LHCN-M2 (cell line): ENCODE measurements around the gene RAB9B. TPM values are rescaled to one million over a fixed set of nuclear protein-coding genes. Genes with fewer than 3 reads are reported as not detected.

Experiments used
- total RNA-seq: library from RNA; depleted of rRNA; stranded (reverse); fragments of >200 nt; gene quantifications from 2 replicates; pipeline ENCODE4 v1.2.3, GENCODE V29; 2014; rRNA removed

Gene RAB9B
- total RNA-seq, 1 experiment from 2014 or later, result under 0.01 TPM

Other genes with a start within 250 kb of the RAB9B start
- gene TCEAL4, start 246.7 kb downstream of the RAB9B start, total RNA-seq, result 83.6 and 113 TPM in 2 replicates
- 38.6 and 39.7 TPM in 2 replicates for gene TCEAL3, start 224.3 kb downstream of the RAB9B start, total RNA-seq
- 54.0 and 68.4 TPM in 2 replicates for gene TCEAL1, start 203.3 kb downstream of the RAB9B start, total RNA-seq
- gene MORF4L2, start 145.6 kb downstream of the RAB9B start, total RNA-seq, result 702 and 722 TPM in 2 replicates
- gene TMEM31, start 121.3 kb downstream of the RAB9B start, total RNA-seq, result not detected in 2 replicates
- 0.17 TPM in 1 of 2 replicates, not detected in the other for gene PLP1, start 55.4 kb downstream of the RAB9B start, total RNA-seq
- 6.8 and 8.1 TPM in 2 replicates for gene TMSB15B, start 130.4 kb upstream of the RAB9B start, total RNA-seq
- gene H2BW1, start 181.5 kb upstream of the RAB9B start, total RNA-seq, result not detected in 2 replicates
- gene H2BW2, start 207.7 kb upstream of the RAB9B start, total RNA-seq, result not detected in 2 replicates
- gene TMSB15C, start 244.0 kb upstream of the RAB9B start, total RNA-seq, result 3.2 and 4.7 TPM in 2 replicates